Measurements from ENCODE around the gene TMEM181.

The TMEM181 gene

GRCh38 chr6:158572653-158573541 lies 13.0 kb downstream of the TMEM181 start:
- Histone ChIP-seq H3K27ac (ENCODE audit: low read length) (no peak overlapping the region), H3K27me3 (ENCODE audit: control insufficient read depth in 1 of 2, insufficient read depth in 2 of 2, low read length in 2 of 2) (no peaks in the 10 kb centered on the region), H3K9ac (ENCODE audit: low read length in 2 of 2) (no peak overlapping the region), H3K4me3 (ENCODE audit: low read length in 2 of 2) (no peak overlapping the region), H3K9me3 (ENCODE audit: control insufficient read depth in 2 of 2, low read length in 2 of 2) (no peaks in the 10 kb centered on the region), H3K36me3 (ENCODE audit: control insufficient read depth in 2 of 2, insufficient read depth in 2 of 2, low read length in 2 of 2) (peaks cover 0 to 3% of the 10 kb centered on the region in 2 donors), H3K4me1 (ENCODE audit: control insufficient read depth, insufficient read depth, low read length) (no peaks in the 10 kb centered on the region)

GRCh38 chr6:158573542-158573931 lies 13.6 kb downstream of the TMEM181 start:
- H3K9ac ChIP-seq (ENCODE audit: low read length in 2 of 2): no peak overlapping the region
- no peaks in the 10 kb centered on the region for H3K27me3 ChIP-seq (ENCODE audit: control insufficient read depth in 1 of 2, insufficient read depth in 2 of 2, low read length in 2 of 2)
- no peak overlapping the region for H3K27ac ChIP-seq (ENCODE audit: low read length)
- H3K4me1 ChIP-seq (ENCODE audit: control insufficient read depth, insufficient read depth, low read length): no peaks in the 10 kb centered on the region
- peaks cover 0 to 3% of the 10 kb centered on the region in 2 donors for H3K36me3 ChIP-seq (ENCODE audit: control insufficient read depth in 2 of 2, insufficient read depth in 2 of 2, low read length in 2 of 2)
- H3K4me3 ChIP-seq (ENCODE audit: low read length in 2 of 2): no peak overlapping the region
- H3K9me3 ChIP-seq (ENCODE audit: control insufficient read depth in 2 of 2, low read length in 2 of 2): no peaks in the 10 kb centered on the region

GRCh38 chr6:158574800-158575199 lies 14.9 kb downstream of the TMEM181 start:
- H3K27me3 ChIP-seq (ENCODE audit: control insufficient read depth in 1 of 2, insufficient read depth in 2 of 2, low read length in 2 of 2): no peaks in the 10 kb centered on the region
- no peak overlapping the region for H3K9ac ChIP-seq (ENCODE audit: low read length in 2 of 2)
- H3K36me3 ChIP-seq (ENCODE audit: control insufficient read depth in 2 of 2, insufficient read depth in 2 of 2, low read length in 2 of 2): peaks cover 0 to 3% of the 10 kb centered on the region in 2 donors
- H3K9me3 ChIP-seq (ENCODE audit: control insufficient read depth in 2 of 2, low read length in 2 of 2): no peaks in the 10 kb centered on the region
- H3K4me3 ChIP-seq (ENCODE audit: low read length in 2 of 2): no peak overlapping the region
- H3K27ac ChIP-seq (ENCODE audit: low read length): no peak overlapping the region
- H3K4me1 ChIP-seq (ENCODE audit: control insufficient read depth, insufficient read depth, low read length): no peaks in the 10 kb centered on the region

- Histone ChIP-seq H3K36me3 (ENCODE audit: control insufficient read depth in 2 of 2, insufficient read depth in 2 of 2, low read length in 2 of 2) (peaks cover 0 to 3% of the 10 kb centered on the region in 2 donors), H3K27ac (ENCODE audit: low read length) (no peak overlapping the region), H3K27me3 (ENCODE audit: control insufficient read depth in 1 of 2, insufficient read depth in 2 of 2, low read length in 2 of 2) (no peaks in the 10 kb centered on the region), H3K9me3 (ENCODE audit: control insufficient read depth in 2 of 2, low read length in 2 of 2) (no peaks in the 10 kb centered on the region), H3K4me3 (ENCODE audit: low read length in 2 of 2) (no peak overlapping the region), H3K4me1 (ENCODE audit: control insufficient read depth, insufficient read depth, low read length) (no peaks in the 10 kb centered on the region), H3K9ac (ENCODE audit: low read length in 2 of 2) (no peak overlapping the region)
Measured at GRCh38 chr6:158575550-158575949, 15.7 kb downstream of the TMEM181 start.

GRCh38 chr6:158584236-158584651 lies 24.4 kb downstream of the TMEM181 start:
- Histone ChIP-seq H3K27ac (ENCODE audit: low read length) (no peak overlapping the region), H3K27me3 (ENCODE audit: control insufficient read depth in 1 of 2, insufficient read depth in 2 of 2, low read length in 2 of 2) (no peaks in the 10 kb centered on the region), H3K9me3 (ENCODE audit: control insufficient read depth in 2 of 2, low read length in 2 of 2) (no peaks in the 10 kb centered on the region), H3K36me3 (ENCODE audit: control insufficient read depth in 2 of 2, insufficient read depth in 2 of 2, low read length in 2 of 2) (peaks cover 20 to 30% of the 10 kb centered on the region in 2 donors), H3K9ac (ENCODE audit: low read length in 2 of 2) (no peak overlapping the region), H3K4me3 (ENCODE audit: low read length in 2 of 2) (no peak overlapping the region), H3K4me1 (ENCODE audit: control insufficient read depth, insufficient read depth, low read length) (no peaks in the 10 kb centered on the region)

DNA sequence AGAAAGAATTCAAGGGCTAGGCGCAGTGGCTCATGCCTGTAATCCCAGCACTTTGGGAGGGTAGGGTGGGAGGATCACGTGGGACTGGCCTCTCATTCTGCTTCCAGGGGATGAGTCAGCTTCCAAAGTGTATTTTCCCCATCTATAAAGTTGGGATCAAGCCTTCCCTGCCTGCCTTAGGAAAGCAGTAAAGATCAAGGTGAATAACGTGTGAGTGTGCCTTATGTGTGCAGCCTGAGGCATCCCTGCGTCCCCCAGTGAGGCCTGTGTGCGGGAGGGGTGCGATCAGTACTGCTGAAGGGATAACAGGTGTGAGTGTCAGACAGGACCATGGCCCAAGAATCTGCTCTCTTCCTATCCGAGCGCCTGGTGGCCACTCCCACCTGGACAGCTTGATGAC lies 26.8 kb downstream of the TMEM181 start:
- H3K9ac ChIP-seq (ENCODE audit: low read length in 2 of 2): no peak overlapping the region
- no peaks in the 10 kb centered on the region for H3K9me3 ChIP-seq (ENCODE audit: control insufficient read depth in 2 of 2, low read length in 2 of 2)
- H3K4me1 ChIP-seq (ENCODE audit: control insufficient read depth, insufficient read depth, low read length): no peaks in the 10 kb centered on the region
- no peak overlapping the region for H3K4me3 ChIP-seq (ENCODE audit: low read length in 2 of 2)
- no peak overlapping the region for H3K27ac ChIP-seq (ENCODE audit: low read length)
- peaks cover 29 to 44% of the 10 kb centered on the region in 2 donors for H3K36me3 ChIP-seq (ENCODE audit: control insufficient read depth in 2 of 2, insufficient read depth in 2 of 2, low read length in 2 of 2)
- no peaks in the 10 kb centered on the region for H3K27me3 ChIP-seq (ENCODE audit: control insufficient read depth in 1 of 2, insufficient read depth in 2 of 2, low read length in 2 of 2)

GRCh38 chr6:158589366-158589765 lies 29.5 kb downstream of the TMEM181 start:
- Histone ChIP-seq H3K36me3 (ENCODE audit: control insufficient read depth in 2 of 2, insufficient read depth in 2 of 2, low read length in 2 of 2) (peaks cover 29 to 50% of the 10 kb centered on the region in 2 donors), H3K27ac (ENCODE audit: low read length) (no peak overlapping the region), H3K9ac (ENCODE audit: low read length in 2 of 2) (no peak overlapping the region), H3K9me3 (ENCODE audit: control insufficient read depth in 2 of 2, low read length in 2 of 2) (no peaks in the 10 kb centered on the region), H3K4me3 (ENCODE audit: low read length in 2 of 2) (no peak overlapping the region), H3K27me3 (ENCODE audit: control insufficient read depth in 1 of 2, insufficient read depth in 2 of 2, low read length in 2 of 2) (no peaks in the 10 kb centered on the region), H3K4me1 (ENCODE audit: control insufficient read depth, insufficient read depth, low read length) (no peaks in the 10 kb centered on the region)

GRCh38 chr6:158591134-158591809 lies 31.4 kb downstream of the TMEM181 start:
- H3K4me1 ChIP-seq (ENCODE audit: control insufficient read depth, insufficient read depth, low read length): no peaks in the 10 kb centered on the region
- H3K36me3 ChIP-seq (ENCODE audit: control insufficient read depth in 2 of 2, insufficient read depth in 2 of 2, low read length in 2 of 2): peaks cover 18 to 39% of the 10 kb centered on the region in 2 donors

GRCh38 chr6:158591810-158592209 lies 31.9 kb downstream of the TMEM181 start:
- Histone ChIP-seq H3K36me3 (ENCODE audit: control insufficient read depth in 2 of 2, insufficient read depth in 2 of 2, low read length in 2 of 2) (peaks cover 16 to 34% of the 10 kb centered on the region in 2 donors), H3K27ac (ENCODE audit: low read length) (no peak overlapping the region), H3K9me3 (ENCODE audit: control insufficient read depth in 2 of 2, low read length in 2 of 2) (no peaks in the 10 kb centered on the region), H3K27me3 (ENCODE audit: control insufficient read depth in 1 of 2, insufficient read depth in 2 of 2, low read length in 2 of 2) (no peaks in the 10 kb centered on the region), H3K4me1 (ENCODE audit: control insufficient read depth, insufficient read depth, low read length) (no peaks in the 10 kb centered on the region), H3K4me3 (ENCODE audit: low read length in 2 of 2) (no peak overlapping the region), H3K9ac (ENCODE audit: low read length in 2 of 2) (no peak overlapping the region)

More at GRCh38 chr6:158591134-158591809, 31.4 kb downstream of the TMEM181 start:
- no peak overlapping the region for H3K9ac ChIP-seq (ENCODE audit: low read length in 2 of 2)
- no peaks in the 10 kb centered on the region for H3K27me3 ChIP-seq (ENCODE audit: control insufficient read depth in 1 of 2, insufficient read depth in 2 of 2, low read length in 2 of 2)
- no peaks in the 10 kb centered on the region for H3K9me3 ChIP-seq (ENCODE audit: control insufficient read depth in 2 of 2, low read length in 2 of 2)
- H3K27ac ChIP-seq (ENCODE audit: low read length): no peak overlapping the region
- no peak overlapping the region for H3K4me3 ChIP-seq (ENCODE audit: low read length in 2 of 2)

- H3K4me3 ChIP-seq (ENCODE audit: low read length in 2 of 2): no peak overlapping the region
- H3K27me3 ChIP-seq (ENCODE audit: control insufficient read depth in 1 of 2, insufficient read depth in 2 of 2, low read length in 2 of 2): no peaks in the 10 kb centered on the region
- no peak overlapping the region for H3K9ac ChIP-seq (ENCODE audit: low read length in 2 of 2)
- H3K27ac ChIP-seq (ENCODE audit: low read length): no peak overlapping the region
- H3K9me3 ChIP-seq (ENCODE audit: control insufficient read depth in 2 of 2, low read length in 2 of 2): no peaks in the 10 kb centered on the region
- H3K4me1 ChIP-seq (ENCODE audit: control insufficient read depth, insufficient read depth, low read length): no peaks in the 10 kb centered on the region
- peaks cover 12 to 27% of the 10 kb centered on the region in 2 donors for H3K36me3 ChIP-seq (ENCODE audit: control insufficient read depth in 2 of 2, insufficient read depth in 2 of 2, low read length in 2 of 2)
Measured at GRCh38 chr6:158593670-158594069, 33.8 kb downstream of the TMEM181 start.

Measured in stomach smooth muscle (tissue), 2 donors.